Epidermal melanocyte (primary cell): ENCODE measurements around the gene BTLA.
"Not testable (repeated sequence)": the region's sequence is repeated elsewhere in the genome, so short reads cannot be mapped to it uniquely, and the experiment has no call there.

ENCODE experiments used
- DNase-seq: peaks from one replicate; pipeline ENCODE4 v3.0.0; 2011; ENCODE audit warnings: low spot score; ENCODE audit not compliant: insufficient read length

Gene BTLA

GRCh38 chr3:112491373-112491772, 7.9 kb downstream of the BTLA start:
- no peak for DNase-seq

- DNase-seq: no peak
These were observed 9.4 kb downstream of the BTLA start for GRCh38 chr3:112489674-112490479.

- DNase-seq: no peak
These were observed 12.3 kb downstream of the BTLA start for GRCh38 chr3:112486811-112487505.

GRCh38 chr3:112484352-112484751, 14.9 kb downstream of the BTLA start:
- no peak for DNase-seq

- no peak for DNase-seq
These were observed 16.6 kb downstream of the BTLA start for GRCh38 chr3:112482675-112483074.

GRCh38 chr3:112481302-112481721, 18.0 kb downstream of the BTLA start:
- no peak for DNase-seq

- no peak for DNase-seq
These were observed 21.4 kb downstream of the BTLA start for GRCh38 chr3:112477891-112478290.

GRCh38 chr3:112476346-112476745, 22.9 kb downstream of the BTLA start:
- DNase-seq: no peak

- no peak for DNase-seq
These were observed 24.5 kb downstream of the BTLA start for GRCh38 chr3:112474796-112475195.

GRCh38 chr3:112472691-112473090, 26.6 kb downstream of the BTLA start:
- DNase-seq: no peak

GRCh38 chr3:112471596-112472325, 27.5 kb downstream of the BTLA start:
- DNase-seq: no peak

GRCh38 chr3:112470788-112471187, 28.5 kb downstream of the BTLA start:
- no peak for DNase-seq

- no peak for DNase-seq
These were observed 29.6 kb downstream of the BTLA start for GRCh38 chr3:112469671-112470070.

GRCh38 chr3:112467539-112467938, 31.7 kb downstream of the BTLA start:
- DNase-seq: no peak

GRCh38 chr3:112466020-112466419, 33.3 kb downstream of the BTLA start:
- no peak for DNase-seq

GRCh38 chr3:112464264-112464663, 35.0 kb downstream of the BTLA start:
- DNase-seq: no peak

GRCh38 chr3:112463250-112463649, 36.0 kb downstream of the BTLA start:
- no peak for DNase-seq

- not testable (repeated sequence) for DNase-seq
These were observed 37.5 kb downstream of the BTLA start for GRCh38 chr3:112461787-112462186.

- no peak for DNase-seq
These were observed 38.6 kb downstream of the BTLA start for GRCh38 chr3:112460519-112461195.

GRCh38 chr3:112459750-112460149, 39.5 kb downstream of the BTLA start:
- no peak for DNase-seq

- DNase-seq: no peak
These were observed 43.1 kb downstream of the BTLA start for GRCh38 chr3:112456147-112456546.

GRCh38 chr3:112448939-112449338, 50.3 kb downstream of the BTLA start:
- no peak for DNase-seq
